MM.1S (cell line): ENCODE measurements around the gene MTIF3.

Source experiments
- DNase-seq: peaks from one replicate; pipeline ENCODE4 v3.0.0-alpha.2; 2015
- H2AFZ ChIP-seq: fragments of 300-600 bp; sonication (generic); 2 replicates; pipeline ENCODE4 v1.6.0; 2016; ENCODE audit warnings: antibody characterized with exemption, low read length
- H3F3A ChIP-seq: fragments of 300-600 bp; sonication (generic); 2 replicates; pipeline ENCODE4 v1.6.1; 2016; ENCODE audit warnings: mild to moderate bottlenecking, antibody characterized with exemption, low read length, moderate library complexity, mixed read lengths; ENCODE audit not compliant: insufficient read depth
- H3K27ac ChIP-seq: fragments of 300-600 bp; sonication (generic); 2 replicates; pipeline ENCODE4 v1.5.1; 2016; ENCODE audit warnings: mild to moderate bottlenecking, low read length
- H3K27me3 ChIP-seq: fragments of 300-600 bp; sonication (generic); replicated peaks from 2 replicates; pipeline ENCODE4 v1.6.0; 2016; ENCODE audit warnings: low read length; ENCODE audit not compliant: insufficient read depth
- H3K36me3 ChIP-seq: fragments of 300-600 bp; sonication (generic); replicated peaks from 2 replicates; pipeline ENCODE4 v1.6.1; 2016; ENCODE audit warnings: mild to moderate bottlenecking, low read length, mixed read lengths; ENCODE audit not compliant: insufficient read depth
- H3K4me1 ChIP-seq: fragments of 300-600 bp; sonication (generic); 2 replicates; pipeline ENCODE4 v1.6.1; 2016; ENCODE audit warnings: low read length, mixed read lengths
- H3K4me2 ChIP-seq: fragments of 300-600 bp; sonication (generic); 2 replicates; pipeline ENCODE4 v1.6.0; 2016; ENCODE audit warnings: low read depth, low read length
- H3K4me3 ChIP-seq: fragments of 300-600 bp; sonication (generic); 2 replicates; pipeline ENCODE4 v1.5.1; 2016; ENCODE audit warnings: low read length, mixed read lengths
- H3K79me2 ChIP-seq: fragments of 300-600 bp; sonication (generic); 2 replicates; pipeline ENCODE4 v1.6.1; 2016; ENCODE audit warnings: mixed run types, low read length, mixed read lengths
- H3K9ac ChIP-seq: fragments of 300-600 bp; sonication (generic); 2 replicates; pipeline ENCODE4 v1.6.1; 2016; ENCODE audit warnings: low read length, mixed read lengths
- H3K9me2 ChIP-seq: fragments of 300-600 bp; sonication (generic); replicated peaks from 2 replicates; pipeline ENCODE4 v1.6.1; 2016; ENCODE audit warnings: mild to moderate bottlenecking, low read length, mixed read lengths; ENCODE audit not compliant: insufficient read depth
- H3K9me3 ChIP-seq: fragments of 300-600 bp; sonication (generic); replicated peaks from 2 replicates; pipeline ENCODE4 v1.6.1; 2016; ENCODE audit warnings: mild to moderate bottlenecking, low read length, mixed read lengths; ENCODE audit not compliant: insufficient read depth
- H4K20me1 ChIP-seq: fragments of 300-600 bp; sonication (generic); 2 replicates; pipeline ENCODE4 v1.6.1; 2016; ENCODE audit warnings: mild to moderate bottlenecking, low read length, moderate library complexity, mixed read lengths; ENCODE audit not compliant: insufficient read depth
- CTCF ChIP-seq: fragments of 300-600 bp; sonication (generic); IDR thresholded peaks from 2 replicates; pipeline ENCODE4 v1.5.1; 2016; ENCODE audit warnings: antibody characterized with exemption, low read length, mixed read lengths
- EZH2 ChIP-seq: fragments of 300-600 bp; sonication (generic); optimal IDR thresholded peaks from 2 replicates; pipeline ENCODE3; 2017; ENCODE audit warnings: low read depth, mild to moderate bottlenecking, antibody characterized with exemption, low read length, mixed read lengths
- EZH2phosphoT487 ChIP-seq: fragments of 300-600 bp; sonication (generic); IDR thresholded peaks from 2 replicates; pipeline ENCODE4 v1.6.1; 2018; ENCODE audit warnings: antibody characterized with exemption, low read length

The MTIF3 gene

GRCh38 chr13:27437126-27437525, 13.2 kb downstream of the MTIF3 start:
- Histone ChIP-seq H3K4me2 (no peak overlapping the region), H3K9me2 (no peaks in the 10 kb centered on the region), H3K9me3 (no peaks in the 10 kb centered on the region), H3K27me3 (no peaks in the 10 kb centered on the region), H3K36me3 (no peaks in the 10 kb centered on the region), H4K20me1 (no peaks in the 10 kb centered on the region), H3K4me1 (peaks cover 23% of the 10 kb centered on the region; the same call in 1 of the 2 replicates), H3K27ac (no peak overlapping the region), H3F3A (peaks cover 11% of the 10 kb centered on the region; the same call in 1 of the 2 replicates), H3K79me2 (0 out of 2 replicates have a peak, but pooled peaks cover under 1% of the 10 kb centered on the region), H3K4me3 (no peak overlapping the region), H3K9ac (no peak overlapping the region), H2AFZ (no peak overlapping the region)
- TF ChIP-seq EZH2 (no peak), CTCF (no peak), EZH2phosphoT487 (no peak)
- no peak for DNase-seq

- H3K36me3 ChIP-seq: no peaks in the 10 kb centered on the region; the same call in 1 of the 2 replicates
These were observed 17.7 kb downstream of the MTIF3 start for GRCh38 chr13:27432611-27433210.

GRCh38 chr13:27432180-27432579, 18.2 kb downstream of the MTIF3 start:
- H3K36me3 ChIP-seq: no peaks in the 10 kb centered on the region; the same call in 1 of the 2 replicates
- no peak for DNase-seq
- peaks cover 21% of the 10 kb centered on the region for H3K79me2 ChIP-seq
- no peak overlapping the region for H3K9ac ChIP-seq
- no peak overlapping the region for H3K4me2 ChIP-seq
- H4K20me1 ChIP-seq: no peaks in the 10 kb centered on the region
- no peak overlapping the region for H2AFZ ChIP-seq
- no peak overlapping the region for H3K27ac ChIP-seq
- TF ChIP-seq EZH2 (no peak), CTCF (no peak), EZH2phosphoT487 (no peak)
- no peaks in the 10 kb centered on the region for H3K27me3 ChIP-seq
- no peaks in the 10 kb centered on the region for H3K9me2 ChIP-seq
- 0 out of 2 replicates have a peak, but pooled peaks cover 2% of the 10 kb centered on the region for H3K4me1 ChIP-seq
- no peaks in the 10 kb centered on the region for H3K9me3 ChIP-seq
- H3F3A ChIP-seq: no peaks in the 10 kb centered on the region
- H3K4me3 ChIP-seq: no peak overlapping the region

More at GRCh38 chr13:27432611-27433210, 17.7 kb downstream of the MTIF3 start:
- no peaks in the 10 kb centered on the region for H3F3A ChIP-seq
- H4K20me1 ChIP-seq: no peaks in the 10 kb centered on the region
- H3K27me3 ChIP-seq: no peaks in the 10 kb centered on the region
- H3K9me3 ChIP-seq: no peaks in the 10 kb centered on the region
- no peaks in the 10 kb centered on the region for H3K9me2 ChIP-seq
- H3K4me3 ChIP-seq: no peak overlapping the region
- H3K9ac ChIP-seq: no peak overlapping the region
- peaks cover 16% of the 10 kb centered on the region for H3K79me2 ChIP-seq
- no peak overlapping the region for H3K4me2 ChIP-seq
- TF ChIP-seq CTCF: no peak
- no peak for TF ChIP-seq EZH2phosphoT487
- no peak for TF ChIP-seq EZH2
- DNase-seq: no peak
- H2AFZ ChIP-seq: no peak overlapping the region
- H3K27ac ChIP-seq: no peak overlapping the region
- H3K4me1 ChIP-seq: 0 out of 2 replicates have a peak, but pooled peaks cover 6% of the 10 kb centered on the region
